Measurements from ENCODE around the gene TCERG1L.

Gene TCERG1L

DNA sequence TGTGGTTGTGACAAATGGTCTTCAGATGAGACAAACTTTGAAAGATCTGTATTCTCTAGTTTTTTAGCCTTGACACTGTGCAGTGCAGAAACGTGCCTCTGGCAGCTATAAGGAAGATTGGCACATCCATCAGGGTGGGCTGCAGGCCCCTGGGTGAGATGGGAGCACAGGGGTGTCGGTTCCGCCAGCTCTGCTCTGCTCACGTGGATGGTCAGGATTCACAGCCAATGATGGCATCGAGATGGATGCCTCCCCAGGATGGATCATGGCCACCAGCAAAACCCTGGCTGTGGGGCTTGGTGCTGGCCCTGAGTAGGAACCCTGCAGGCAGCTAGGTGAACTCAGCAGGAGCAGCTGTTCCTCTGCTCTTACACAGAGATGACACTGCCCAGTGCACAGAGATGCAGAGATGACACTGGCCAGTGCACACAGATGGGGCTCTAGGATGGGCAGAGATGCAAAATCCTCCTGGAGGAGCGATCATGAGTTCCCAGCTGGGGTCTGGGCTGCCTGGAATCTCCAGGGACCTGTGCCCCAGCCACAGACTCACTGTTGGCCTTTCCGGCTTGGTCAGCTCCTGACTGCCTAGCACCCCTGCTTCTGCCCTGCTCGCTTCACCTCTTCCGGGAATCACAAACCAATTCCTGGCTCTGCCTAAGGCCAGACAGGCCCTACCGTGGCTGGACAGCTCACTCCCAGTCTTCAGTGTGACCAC, 185.9 kb downstream of the TCERG1L start:
- H3K79me1 ChIP-seq (ENCODE audit: low read depth, low read length) = no peaks in the 10 kb centered on the region
- H2BK5ac ChIP-seq (ENCODE audit: low read length) = peak overlapping the region; percentile 47
- H3K23ac ChIP-seq (ENCODE audit: low read depth, low read length, poor library complexity) = peak overlapping the region; percentile 29
- H2AFZ ChIP-seq (ENCODE audit: low read length) = no peak overlapping the region
- H4K91ac ChIP-seq (ENCODE audit: low read depth, low read length, poor library complexity) = no peak overlapping the region
- peaks cover 0 to 12% of the 10 kb centered on the region in 2 donors for H3K4me1 ChIP-seq (ENCODE audit: control insufficient read depth in 2 of 2, insufficient read depth in 1 of 2, low read depth in 1 of 2, low read length in 2 of 2)
- no peaks in the 10 kb centered on the region for H3K27me3 ChIP-seq (ENCODE audit: control insufficient read depth in 3 of 3, insufficient read depth in 3 of 3, low read depth in 1 of 3, low read length in 3 of 3)
- peak overlapping the region; percentile 53 for H2BK12ac ChIP-seq (ENCODE audit: low read length)
- no peak overlapping the region for H3K4me2 ChIP-seq (ENCODE audit: insufficient read depth, low read length, poor library complexity, severe bottlenecking)
- peaks cover 0 to 4% of the 10 kb centered on the region in 2 donors for H3K9me3 ChIP-seq (replicated peaks in 1 of 2; ENCODE audit: control insufficient read depth in 2 of 2, insufficient read depth in 1 of 2, low read depth in 1 of 2, low read length in 2 of 2)
- no peak overlapping the region for H3K14ac ChIP-seq (ENCODE audit: low read length)
- no peak overlapping the region for H3K27ac ChIP-seq (replicated peaks; ENCODE audit: low read length)
- WGBS, 2 donors (ENCODE audit: extremely low coverage in 2 of 2, insufficient read length in 2 of 2, insufficient replicate concordance in 1 of 2) = no CpG with 5 or more reads among the region's 10 CpGs
- no peak overlapping the region for H4K8ac ChIP-seq (ENCODE audit: low read depth, low read length)
- no peak overlapping the region for H2BK120ac ChIP-seq (ENCODE audit: low read depth, low read length)
- H2AK5ac ChIP-seq (ENCODE audit: low read depth, low read length) = peak overlapping the region; percentile 1
- H3K9ac ChIP-seq (ENCODE audit: low read depth, low read length, poor library complexity) = no peak overlapping the region
- no peaks in the 10 kb centered on the region for H3K36me3 ChIP-seq (replicated peaks in 1 of 2; ENCODE audit: control insufficient read depth in 2 of 2, insufficient read depth in 2 of 2, low read length in 2 of 2)
- H3K18ac ChIP-seq (ENCODE audit: low read length) = peak overlapping the region; percentile 91
- no peak for DNase-seq (ENCODE audit: low spot score)
- peak overlapping the region; percentile 38 for H3K4ac ChIP-seq (ENCODE audit: low read length)
- H2BK15ac ChIP-seq (ENCODE audit: low read length) = peak overlapping the region; percentile 74
- H3K4me3 ChIP-seq (ENCODE audit: low read length in 2 of 2) = no peak overlapping the region

DNA sequence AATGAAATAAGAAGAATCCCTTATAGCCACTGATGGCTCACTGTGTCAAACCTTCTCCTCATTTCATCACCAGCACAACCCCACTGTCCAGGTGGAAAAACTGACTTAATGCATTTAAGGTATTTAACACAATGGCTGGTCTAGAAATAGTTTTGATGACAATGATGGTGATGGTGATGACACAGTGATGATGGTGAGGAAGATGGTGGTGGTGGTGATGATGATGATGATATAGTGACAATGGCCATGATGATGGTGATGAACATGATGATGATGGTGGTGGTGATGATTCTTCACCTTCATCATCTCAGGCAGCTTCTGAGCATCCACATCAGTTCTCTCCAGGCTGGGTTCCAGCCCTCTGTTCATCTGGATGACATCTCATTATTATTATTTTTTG, 186.6 kb downstream of the TCERG1L start:
- H2BK120ac ChIP-seq (ENCODE audit: low read depth, low read length) = no peak overlapping the region
- no peak overlapping the region for H2BK5ac ChIP-seq (ENCODE audit: low read length)
- no peaks in the 10 kb centered on the region for H3K27me3 ChIP-seq (ENCODE audit: control insufficient read depth in 3 of 3, insufficient read depth in 3 of 3, low read depth in 1 of 3, low read length in 3 of 3)
- no peak overlapping the region for H4K8ac ChIP-seq (ENCODE audit: low read depth, low read length)
- no peak overlapping the region for H3K9ac ChIP-seq (ENCODE audit: low read depth, low read length, poor library complexity)
- no peak overlapping the region for H2BK12ac ChIP-seq (ENCODE audit: low read length)
- H3K9me3 ChIP-seq (replicated peaks in 1 of 2; ENCODE audit: control insufficient read depth in 2 of 2, insufficient read depth in 1 of 2, low read depth in 1 of 2, low read length in 2 of 2) = peaks cover 0 to 4% of the 10 kb centered on the region in 2 donors
- H3K4me2 ChIP-seq (ENCODE audit: insufficient read depth, low read length, poor library complexity, severe bottlenecking) = no peak overlapping the region
- H3K18ac ChIP-seq (ENCODE audit: low read length) = no peak overlapping the region
- H3K23ac ChIP-seq (ENCODE audit: low read depth, low read length, poor library complexity) = no peak overlapping the region
- no peak overlapping the region for H2BK15ac ChIP-seq (ENCODE audit: low read length)
- no peak overlapping the region for H4K91ac ChIP-seq (ENCODE audit: low read depth, low read length, poor library complexity)
- H3K4me1 ChIP-seq (ENCODE audit: control insufficient read depth in 2 of 2, insufficient read depth in 1 of 2, low read depth in 1 of 2, low read length in 2 of 2) = peaks cover 0 to 12% of the 10 kb centered on the region in 2 donors
- H3K36me3 ChIP-seq (replicated peaks in 1 of 2; ENCODE audit: control insufficient read depth in 2 of 2, insufficient read depth in 2 of 2, low read length in 2 of 2) = no peaks in the 10 kb centered on the region
- no peak overlapping the region for H2AFZ ChIP-seq (ENCODE audit: low read length)
- H3K14ac ChIP-seq (ENCODE audit: low read length) = no peak overlapping the region
- no peak overlapping the region for H3K4ac ChIP-seq (ENCODE audit: low read length)
- DNase-seq (ENCODE audit: low spot score) = no peak
- no peak overlapping the region for H3K4me3 ChIP-seq (ENCODE audit: low read length in 2 of 2)
- no peak overlapping the region for H3K27ac ChIP-seq (replicated peaks; ENCODE audit: low read length)
- H2AK5ac ChIP-seq (ENCODE audit: low read depth, low read length) = no peak overlapping the region
- no peaks in the 10 kb centered on the region for H3K79me1 ChIP-seq (ENCODE audit: low read depth, low read length)

DNA sequence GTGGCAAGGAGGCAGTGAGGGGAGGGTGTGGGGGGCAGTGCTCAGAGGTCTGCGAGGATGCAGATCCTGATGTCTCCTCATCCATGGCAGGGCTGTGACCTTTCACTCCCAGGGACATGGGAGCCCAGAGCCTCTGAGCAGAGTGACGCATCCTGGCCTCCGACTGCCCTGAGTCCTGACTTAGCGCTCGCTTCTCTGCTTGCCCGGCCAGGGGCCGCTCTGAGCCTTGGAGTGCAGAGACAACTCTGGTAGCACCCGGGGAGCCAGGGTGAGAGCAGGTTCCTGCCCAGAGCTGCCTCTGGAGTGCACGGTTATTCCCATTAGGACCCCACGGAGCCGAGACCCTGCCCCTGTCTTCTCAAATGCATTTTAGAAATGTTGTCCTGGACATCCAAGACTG, 188.0 kb downstream of the TCERG1L start:
- Histone ChIP-seq H3K36me3 (replicated peaks in 1 of 2; ENCODE audit: control insufficient read depth in 2 of 2, insufficient read depth in 2 of 2, low read length in 2 of 2) (no peaks in the 10 kb centered on the region), H3K4ac (ENCODE audit: low read length) (no peak overlapping the region), H3K14ac (ENCODE audit: low read length) (no peak overlapping the region), H2BK120ac (ENCODE audit: low read depth, low read length) (no peak overlapping the region), H3K9ac (ENCODE audit: low read depth, low read length, poor library complexity) (no peak overlapping the region), H3K27me3 (ENCODE audit: control insufficient read depth in 3 of 3, insufficient read depth in 3 of 3, low read depth in 1 of 3, low read length in 3 of 3) (no peaks in the 10 kb centered on the region), H3K79me1 (ENCODE audit: low read depth, low read length) (no peaks in the 10 kb centered on the region), H3K18ac (ENCODE audit: low read length) (no peak overlapping the region), H3K23ac (ENCODE audit: low read depth, low read length, poor library complexity) (no peak overlapping the region), H2BK15ac (ENCODE audit: low read length) (no peak overlapping the region), H2BK5ac (ENCODE audit: low read length) (no peak overlapping the region), H2AK5ac (ENCODE audit: low read depth, low read length) (no peak overlapping the region), H4K91ac (ENCODE audit: low read depth, low read length, poor library complexity) (no peak overlapping the region), H2BK12ac (ENCODE audit: low read length) (no peak overlapping the region), H3K4me3 (ENCODE audit: low read length in 2 of 2) (no peak overlapping the region), H4K8ac (ENCODE audit: low read depth, low read length) (no peak overlapping the region), H3K27ac (replicated peaks; ENCODE audit: low read length) (no peak overlapping the region), H3K4me2 (ENCODE audit: insufficient read depth, low read length, poor library complexity, severe bottlenecking) (no peak overlapping the region), H3K9me3 (replicated peaks in 1 of 2; ENCODE audit: control insufficient read depth in 2 of 2, insufficient read depth in 1 of 2, low read depth in 1 of 2, low read length in 2 of 2) (peaks cover 0 to 4% of the 10 kb centered on the region in 2 donors), H3K4me1 (ENCODE audit: control insufficient read depth in 2 of 2, insufficient read depth in 1 of 2, low read depth in 1 of 2, low read length in 2 of 2) (peaks cover 0 to 12% of the 10 kb centered on the region in 2 donors), H2AFZ (ENCODE audit: low read length) (no peak overlapping the region)
- WGBS, 2 donors (ENCODE audit: extremely low coverage in 2 of 2, insufficient read length in 2 of 2, insufficient replicate concordance in 1 of 2) = no CpG with 5 or more reads among the region's 11 CpGs
- DNase-seq (ENCODE audit: low spot score) = no peak

DNA sequence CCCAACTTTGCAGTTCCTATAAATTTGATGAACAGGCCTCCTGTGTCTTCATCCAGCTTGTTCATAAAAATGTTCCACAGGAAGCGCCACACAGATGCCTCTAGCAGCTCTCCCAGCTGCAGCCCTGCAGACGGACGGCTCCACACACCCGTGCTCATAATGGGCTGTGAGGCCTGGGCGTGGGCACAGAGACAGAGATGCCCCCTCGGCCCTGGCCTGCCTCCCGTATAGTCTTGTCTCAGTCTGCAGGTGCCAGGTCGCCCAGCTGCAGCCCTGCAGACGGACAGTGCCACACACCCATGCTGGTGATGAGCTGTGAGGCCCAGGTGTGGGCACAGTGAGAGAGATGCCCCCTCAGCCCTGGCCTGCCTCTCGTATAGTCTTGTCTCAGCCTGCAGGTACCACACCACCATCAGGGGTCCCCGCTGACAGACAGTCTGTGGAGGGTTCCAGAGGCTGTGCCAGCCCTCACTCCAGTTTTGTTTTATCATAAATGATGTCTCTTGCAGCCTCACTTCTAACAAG, 189.9 kb downstream of the TCERG1L start:
- Histone ChIP-seq H3K4ac (ENCODE audit: low read length) (no peak overlapping the region), H2BK15ac (ENCODE audit: low read length) (no peak overlapping the region), H3K27me3 (ENCODE audit: control insufficient read depth in 3 of 3, insufficient read depth in 3 of 3, low read depth in 1 of 3, low read length in 3 of 3) (no peaks in the 10 kb centered on the region), H2AFZ (ENCODE audit: low read length) (no peak overlapping the region), H3K79me1 (ENCODE audit: low read depth, low read length) (no peaks in the 10 kb centered on the region), H2BK5ac (ENCODE audit: low read length) (no peak overlapping the region), H3K27ac (replicated peaks; ENCODE audit: low read length) (no peak overlapping the region), H3K4me2 (ENCODE audit: insufficient read depth, low read length, poor library complexity, severe bottlenecking) (no peak overlapping the region), H4K8ac (ENCODE audit: low read depth, low read length) (no peak overlapping the region), H3K4me3 (ENCODE audit: low read length in 2 of 2) (no peak overlapping the region), H2BK120ac (ENCODE audit: low read depth, low read length) (no peak overlapping the region), H3K23ac (ENCODE audit: low read depth, low read length, poor library complexity) (no peak overlapping the region), H3K14ac (ENCODE audit: low read length) (no peak overlapping the region), H3K36me3 (replicated peaks in 1 of 2; ENCODE audit: control insufficient read depth in 2 of 2, insufficient read depth in 2 of 2, low read length in 2 of 2) (no peaks in the 10 kb centered on the region), H3K9ac (ENCODE audit: low read depth, low read length, poor library complexity) (no peak overlapping the region), H3K4me1 (ENCODE audit: control insufficient read depth in 2 of 2, insufficient read depth in 1 of 2, low read depth in 1 of 2, low read length in 2 of 2) (peaks cover 0 to 5% of the 10 kb centered on the region in 2 donors), H3K9me3 (replicated peaks in 1 of 2; ENCODE audit: control insufficient read depth in 2 of 2, insufficient read depth in 1 of 2, low read depth in 1 of 2, low read length in 2 of 2) (peaks cover 0 to 4% of the 10 kb centered on the region in 2 donors), H2BK12ac (ENCODE audit: low read length) (no peak overlapping the region), H3K18ac (ENCODE audit: low read length) (no peak overlapping the region), H2AK5ac (ENCODE audit: low read depth, low read length) (no peak overlapping the region), H4K91ac (ENCODE audit: low read depth, low read length, poor library complexity) (no peak overlapping the region)
- DNase-seq (ENCODE audit: low spot score) = no peak
- no CpG with 5 or more reads among the region's 11 CpGs for WGBS, 2 donors (ENCODE audit: extremely low coverage in 2 of 2, insufficient read length in 2 of 2, insufficient replicate concordance in 1 of 2)

All from neuronal stem cell (in vitro differentiated cells).